Anterior cingulate cortex (tissue), 58 donors: ENCODE measurements around the gene SLC12A5.

Source experiments
- DNase-seq, 58 donors: peaks; one replicate each; lab custom pipeline; 2025; lab: John Stamatoyannopoulos, UW

Gene SLC12A5

DNA sequence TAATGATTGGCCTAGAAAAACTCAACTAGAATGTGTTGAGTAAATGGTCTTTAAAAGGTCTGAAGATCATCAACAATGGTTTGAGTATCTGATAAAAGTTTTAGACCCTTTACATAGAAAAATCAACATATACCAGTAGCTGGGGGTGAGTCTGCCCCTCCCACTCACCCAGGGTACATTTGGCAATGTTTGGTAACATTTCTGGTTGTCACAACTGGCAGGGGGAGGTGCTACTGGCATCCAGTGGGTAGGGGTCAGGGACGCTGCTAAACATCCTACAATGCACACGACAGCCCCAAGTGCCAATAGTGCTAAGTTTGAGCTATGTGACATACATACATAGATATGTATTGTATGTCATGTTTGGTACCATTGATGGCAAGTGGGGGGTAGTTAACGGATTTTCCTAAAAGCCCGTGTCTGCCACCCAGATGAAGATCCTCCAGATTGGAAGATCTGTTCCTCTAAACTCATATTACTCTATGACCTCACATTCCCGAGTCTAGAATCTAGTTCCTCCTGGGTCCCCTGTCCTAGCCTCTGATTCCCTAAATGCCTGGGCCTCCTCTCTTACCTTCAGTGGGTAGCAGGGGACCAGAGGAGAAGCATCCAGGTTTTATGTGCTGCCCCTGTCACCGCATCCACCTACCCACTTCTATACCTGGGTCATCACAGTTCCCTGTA is 22.9 kb upstream of the SLC12A5 start:
- DNase-seq: no peak

DNA sequence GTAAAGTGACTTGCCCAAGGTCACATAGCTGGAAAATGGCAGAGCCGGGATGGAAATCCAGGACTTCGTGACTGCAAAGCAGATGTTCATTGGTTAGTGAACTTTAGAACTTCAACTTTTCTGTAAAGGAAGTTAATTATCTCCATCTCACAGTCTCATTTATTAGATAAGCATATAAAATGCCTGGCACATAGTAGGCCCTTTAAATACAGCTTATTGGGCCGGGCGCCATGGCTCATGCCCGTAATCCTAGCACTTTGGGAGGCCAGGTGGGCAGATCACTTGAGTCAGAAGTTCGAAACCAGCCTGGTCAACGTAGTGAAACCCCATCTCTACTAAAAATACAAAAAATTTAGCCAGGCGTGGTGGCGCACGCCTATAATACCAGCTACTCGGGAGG is 22.1 kb upstream of the SLC12A5 start:
- DNase-seq: no peak

DNA sequence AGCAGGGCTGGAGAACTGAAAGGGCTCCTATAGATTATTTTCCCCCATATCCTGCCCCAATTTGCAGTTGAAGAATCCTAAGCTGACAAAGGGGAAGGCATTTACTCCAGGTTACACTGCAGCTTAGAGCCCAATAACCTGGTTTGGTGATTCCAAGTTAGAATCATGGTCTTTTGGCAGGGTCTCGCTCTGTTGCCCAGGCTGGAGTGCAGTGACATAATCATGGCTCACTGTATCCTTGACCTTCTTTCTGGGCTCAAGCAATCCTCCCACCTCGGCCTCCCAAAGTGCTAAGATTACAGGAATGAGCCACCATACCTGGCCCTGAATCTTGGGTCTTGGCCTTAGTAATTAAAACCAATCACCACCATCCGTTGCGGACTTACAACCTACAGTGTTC is 21.3 kb upstream of the SLC12A5 start:
- no peak for DNase-seq

DNA sequence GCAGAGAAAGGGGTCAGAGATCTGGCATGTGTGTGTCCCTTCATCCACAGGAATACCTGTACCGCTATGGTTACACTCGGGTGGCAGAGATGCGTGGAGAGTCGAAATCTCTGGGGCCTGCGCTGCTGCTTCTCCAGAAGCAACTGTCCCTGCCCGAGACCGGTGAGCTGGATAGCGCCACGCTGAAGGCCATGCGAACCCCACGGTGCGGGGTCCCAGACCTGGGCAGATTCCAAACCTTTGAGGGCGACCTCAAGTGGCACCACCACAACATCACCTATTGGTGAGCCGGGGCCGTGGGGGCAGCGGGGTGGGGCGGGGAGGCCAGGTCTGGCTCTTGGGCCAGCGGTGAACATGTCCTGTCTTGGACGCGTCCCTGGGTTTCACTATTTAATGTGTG is 19.2 kb upstream of the SLC12A5 start:
- DNase-seq: no peak

DNA sequence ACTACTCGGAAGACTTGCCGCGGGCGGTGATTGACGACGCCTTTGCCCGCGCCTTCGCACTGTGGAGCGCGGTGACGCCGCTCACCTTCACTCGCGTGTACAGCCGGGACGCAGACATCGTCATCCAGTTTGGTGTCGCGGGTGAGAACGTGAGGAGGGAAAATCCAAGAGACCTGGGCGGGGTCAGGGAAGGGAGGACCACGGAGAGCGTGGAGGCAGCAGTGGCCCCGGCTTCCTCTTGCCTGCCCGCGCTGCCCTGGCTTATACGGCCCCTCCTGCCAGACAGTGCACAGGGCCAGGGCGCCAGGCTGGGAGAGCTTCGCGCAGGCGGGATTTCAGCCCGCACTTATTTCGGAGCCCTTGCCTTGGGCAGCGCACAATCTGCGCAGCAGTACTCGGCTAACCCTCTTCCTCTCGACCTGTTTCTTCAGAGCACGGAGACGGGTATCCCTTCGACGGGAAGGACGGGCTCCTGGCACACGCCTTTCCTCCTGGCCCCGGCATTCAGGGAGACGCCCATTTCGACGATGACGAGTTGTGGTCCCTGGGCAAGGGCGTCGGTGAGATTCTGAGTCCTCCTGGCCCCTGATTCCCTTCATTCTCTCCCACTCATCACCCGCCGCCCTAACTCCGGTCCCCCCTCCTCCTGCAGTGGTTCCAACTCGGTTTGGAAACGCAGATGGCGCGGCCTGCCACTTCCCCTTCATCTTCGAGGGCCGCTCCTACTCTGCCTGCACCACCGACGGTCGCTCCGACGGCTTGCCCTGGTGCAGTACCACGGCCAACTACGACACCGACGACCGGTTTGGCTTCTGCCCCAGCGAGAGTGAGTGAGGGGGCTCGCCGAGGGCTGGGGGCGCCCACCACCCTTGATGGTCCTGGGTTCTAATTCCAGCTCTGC is 18.3 kb upstream of the SLC12A5 start:
- no peak for DNase-seq

DNA sequence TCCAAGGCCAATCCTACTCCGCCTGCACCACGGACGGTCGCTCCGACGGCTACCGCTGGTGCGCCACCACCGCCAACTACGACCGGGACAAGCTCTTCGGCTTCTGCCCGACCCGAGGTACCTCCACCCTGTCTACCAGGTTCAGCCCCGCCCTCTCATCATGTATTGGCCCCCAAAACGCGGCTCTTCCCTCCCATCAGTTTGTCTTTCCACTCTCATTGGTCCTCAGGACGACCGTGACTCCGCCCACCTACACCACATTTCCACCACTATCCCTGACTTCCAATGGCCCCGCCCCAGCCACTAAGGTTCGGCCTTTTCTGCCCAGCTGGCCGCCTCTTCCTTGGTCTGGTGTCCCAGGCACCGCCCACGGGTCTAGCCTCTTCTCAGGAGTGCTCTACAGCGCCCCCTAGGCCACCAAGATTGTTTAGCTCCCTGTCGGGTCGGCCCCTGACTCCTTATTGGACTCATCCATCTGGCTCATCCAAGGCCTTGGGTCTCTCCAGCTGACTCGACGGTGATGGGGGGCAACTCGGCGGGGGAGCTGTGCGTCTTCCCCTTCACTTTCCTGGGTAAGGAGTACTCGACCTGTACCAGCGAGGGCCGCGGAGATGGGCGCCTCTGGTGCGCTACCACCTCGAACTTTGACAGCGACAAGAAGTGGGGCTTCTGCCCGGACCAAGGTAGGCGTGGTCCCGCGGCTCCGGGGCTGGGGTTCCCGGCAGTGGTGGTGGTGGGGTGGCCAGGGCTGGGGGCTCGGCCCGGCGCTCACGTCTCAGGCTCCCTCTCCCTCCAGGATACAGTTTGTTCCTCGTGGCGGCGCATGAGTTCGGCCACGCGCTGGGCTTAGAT is 17.2 kb upstream of the SLC12A5 start:
- DNase-seq: no peak

DNA sequence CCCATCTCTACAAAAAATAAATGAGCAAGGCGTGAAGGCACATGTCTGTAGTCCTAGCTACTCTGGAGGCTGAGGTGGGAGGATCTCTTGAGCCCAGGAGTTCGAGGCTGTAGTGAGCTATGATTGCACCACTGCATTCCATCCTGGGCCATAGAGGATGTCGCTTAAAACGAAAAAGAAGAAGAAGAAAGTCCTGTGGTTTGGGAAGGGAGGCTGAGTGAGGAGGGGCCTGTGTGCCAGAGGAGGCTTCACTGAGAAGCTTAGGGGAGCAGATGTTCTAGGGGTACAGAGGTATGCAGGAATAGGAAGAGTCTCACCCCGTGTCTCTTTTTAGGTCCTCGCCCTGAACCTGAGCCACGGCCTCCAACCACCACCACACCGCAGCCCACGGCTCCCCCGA is 16.1 kb upstream of the SLC12A5 start:
- no peak for DNase-seq

DNA sequence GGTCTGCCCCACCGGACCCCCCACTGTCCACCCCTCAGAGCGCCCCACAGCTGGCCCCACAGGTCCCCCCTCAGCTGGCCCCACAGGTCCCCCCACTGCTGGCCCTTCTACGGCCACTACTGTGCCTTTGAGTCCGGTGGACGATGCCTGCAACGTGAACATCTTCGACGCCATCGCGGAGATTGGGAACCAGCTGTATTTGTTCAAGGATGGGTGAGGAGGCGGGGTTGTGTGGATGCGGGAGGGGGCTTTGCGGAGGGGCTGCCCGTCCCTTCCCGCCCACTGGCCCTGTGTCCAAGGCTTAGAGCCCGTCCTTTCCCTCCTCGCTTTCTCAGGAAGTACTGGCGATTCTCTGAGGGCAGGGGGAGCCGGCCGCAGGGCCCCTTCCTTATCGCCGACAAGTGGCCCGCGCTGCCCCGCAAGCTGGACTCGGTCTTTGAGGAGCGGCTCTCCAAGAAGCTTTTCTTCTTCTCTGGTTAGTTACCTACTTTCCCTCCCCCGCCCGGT is 15.6 kb upstream of the SLC12A5 start:
- DNase-seq: no peak

DNA sequence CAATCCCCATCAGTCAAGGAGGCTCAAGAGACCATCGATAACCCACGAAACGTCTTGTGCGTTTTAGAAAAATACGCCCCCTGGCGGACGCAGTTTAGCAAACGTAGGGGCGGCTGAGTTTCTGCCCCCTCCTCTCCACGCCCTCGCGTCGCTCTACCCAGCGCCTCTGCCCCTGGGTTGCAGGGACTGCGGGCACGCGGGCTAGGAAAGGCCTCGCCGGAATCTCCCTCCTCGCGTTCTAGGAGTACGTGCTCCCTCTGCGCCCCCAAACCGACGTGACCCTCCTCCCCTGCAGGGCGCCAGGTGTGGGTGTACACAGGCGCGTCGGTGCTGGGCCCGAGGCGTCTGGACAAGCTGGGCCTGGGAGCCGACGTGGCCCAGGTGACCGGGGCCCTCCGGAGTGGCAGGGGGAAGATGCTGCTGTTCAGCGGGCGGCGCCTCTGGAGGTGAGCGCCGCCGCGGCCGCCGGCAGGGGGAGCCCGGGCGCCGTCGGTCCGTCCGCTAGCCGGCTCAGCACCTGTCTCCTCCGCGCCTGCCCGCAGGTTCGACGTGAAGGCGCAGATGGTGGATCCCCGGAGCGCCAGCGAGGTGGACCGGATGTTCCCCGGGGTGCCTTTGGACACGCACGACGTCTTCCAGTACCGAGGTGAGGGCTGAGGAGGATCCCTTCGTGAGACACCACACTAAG is 15.0 kb upstream of the SLC12A5 start:
- peak in 6 of 58 donors; percentile 4 to 31 (median 10) for DNase-seq

DNA sequence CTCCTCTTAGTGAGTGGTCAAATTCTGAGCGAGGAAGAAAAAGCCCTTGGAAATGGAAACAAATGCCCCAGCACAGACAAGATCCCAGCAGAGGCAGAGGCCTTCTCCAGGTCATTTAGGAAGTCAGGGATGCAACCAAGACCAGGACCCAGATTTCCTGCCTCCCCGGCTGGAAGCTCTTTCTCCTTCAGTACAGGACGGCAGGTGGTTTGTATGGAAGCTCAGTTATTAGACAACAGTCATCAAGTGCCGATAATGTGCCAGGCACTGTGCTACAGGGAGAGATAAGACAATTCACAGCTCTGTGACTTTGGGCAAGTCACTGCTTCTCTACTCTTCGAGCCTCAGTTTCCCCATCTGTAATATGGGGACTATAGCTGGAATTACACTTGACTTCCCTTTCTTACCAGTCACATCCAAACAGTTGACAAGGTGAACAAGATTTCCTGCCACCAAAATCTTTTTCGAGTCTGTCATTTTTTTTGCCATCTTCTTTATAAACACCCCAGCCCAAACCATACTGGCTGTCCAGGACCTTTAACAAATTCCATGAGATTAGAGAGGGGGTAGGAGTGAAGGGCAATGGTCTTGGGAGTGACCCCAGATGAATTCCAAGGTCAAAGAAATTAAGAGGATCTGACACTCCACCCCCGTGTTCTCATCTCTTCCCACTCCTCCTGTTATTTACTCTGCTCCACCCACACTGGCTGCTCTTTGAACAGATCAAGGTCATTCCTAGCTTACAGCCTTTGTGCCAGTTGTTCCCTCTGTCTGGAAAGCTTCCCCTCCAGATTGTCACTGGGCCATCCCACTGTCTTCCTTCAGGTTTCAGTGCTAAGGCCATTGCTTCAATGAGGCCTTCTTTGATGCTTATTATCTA is 14.3 kb upstream of the SLC12A5 start:
- DNase-seq: no peak

DNA sequence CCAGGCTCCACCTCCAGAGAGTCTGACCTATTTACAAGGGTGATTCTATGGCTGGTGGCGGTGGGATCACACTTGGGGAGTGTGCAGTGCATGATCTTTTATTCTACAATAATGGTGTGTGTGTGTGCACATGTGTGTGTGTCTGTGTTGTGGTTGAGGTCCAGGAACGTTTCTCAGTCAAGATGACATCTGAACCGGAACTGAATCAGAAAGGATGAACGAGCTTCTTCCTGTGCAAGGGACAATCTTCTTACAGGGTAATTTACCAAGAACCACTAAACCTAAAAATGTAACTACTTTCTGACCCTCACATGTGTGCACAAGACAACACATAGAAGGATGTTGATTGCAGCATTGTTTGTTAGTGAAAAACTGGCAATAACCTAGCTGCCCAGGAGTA is 11.7 kb upstream of the SLC12A5 start:
- no peak for DNase-seq

DNA sequence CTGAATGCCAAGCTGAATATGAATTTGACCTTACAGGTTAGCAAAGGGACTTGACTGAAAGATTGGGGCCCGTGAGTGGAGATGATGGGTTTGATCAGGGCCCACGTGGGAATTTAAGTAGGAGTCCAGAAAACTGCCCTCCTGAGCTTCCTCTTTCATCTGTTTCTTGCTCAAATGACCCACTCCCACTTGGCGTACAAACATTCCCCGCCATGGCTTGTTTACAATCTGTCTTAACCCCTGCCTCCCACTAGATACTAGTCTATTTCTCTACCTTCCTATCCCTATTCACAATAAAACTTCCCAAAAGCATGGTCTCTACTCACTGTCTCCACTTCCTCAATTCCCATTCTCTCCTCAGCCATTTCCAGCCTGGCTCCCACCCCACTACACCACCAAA is 10.9 kb upstream of the SLC12A5 start:
- DNase-seq: no peak

DNA sequence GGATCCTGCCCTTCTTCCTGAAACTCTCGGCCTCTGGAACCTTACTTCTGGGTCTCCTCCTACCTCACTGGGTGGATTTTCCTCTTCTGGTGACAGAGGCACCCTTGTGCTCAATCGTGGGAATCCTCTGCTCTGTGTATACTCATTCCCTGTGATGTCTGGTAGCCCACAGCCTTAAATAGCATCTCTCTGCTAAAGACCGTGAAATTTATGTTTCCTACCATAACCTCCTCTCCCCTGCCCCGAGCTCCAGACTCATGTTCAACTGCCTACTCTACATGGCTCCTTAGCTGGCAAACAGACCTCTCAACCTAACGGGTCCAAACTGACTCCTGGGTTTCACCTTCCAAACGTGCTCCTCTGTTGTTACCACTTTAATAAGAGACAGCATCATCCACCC is 10.4 kb upstream of the SLC12A5 start:
- DNase-seq: no peak

DNA sequence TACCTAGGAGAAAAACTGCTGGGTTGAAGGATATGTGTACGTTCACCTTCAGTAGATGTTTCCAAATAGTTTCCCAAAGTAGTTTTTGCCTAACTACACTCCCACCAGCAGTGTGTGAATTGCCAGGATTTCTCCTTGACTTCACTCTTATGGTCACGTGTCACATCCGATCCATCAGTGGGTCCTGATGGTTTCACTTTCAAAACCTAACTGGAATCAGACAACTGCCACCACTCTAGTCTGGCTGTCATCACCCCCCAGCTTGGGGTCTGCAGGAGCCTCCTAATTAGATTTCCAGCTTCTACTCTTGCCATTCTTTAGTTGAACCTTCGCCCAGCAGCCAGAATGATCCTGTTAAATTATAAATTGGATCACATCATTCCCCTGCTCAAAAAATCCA is 8.5 kb upstream of the SLC12A5 start:
- no peak for DNase-seq

DNA sequence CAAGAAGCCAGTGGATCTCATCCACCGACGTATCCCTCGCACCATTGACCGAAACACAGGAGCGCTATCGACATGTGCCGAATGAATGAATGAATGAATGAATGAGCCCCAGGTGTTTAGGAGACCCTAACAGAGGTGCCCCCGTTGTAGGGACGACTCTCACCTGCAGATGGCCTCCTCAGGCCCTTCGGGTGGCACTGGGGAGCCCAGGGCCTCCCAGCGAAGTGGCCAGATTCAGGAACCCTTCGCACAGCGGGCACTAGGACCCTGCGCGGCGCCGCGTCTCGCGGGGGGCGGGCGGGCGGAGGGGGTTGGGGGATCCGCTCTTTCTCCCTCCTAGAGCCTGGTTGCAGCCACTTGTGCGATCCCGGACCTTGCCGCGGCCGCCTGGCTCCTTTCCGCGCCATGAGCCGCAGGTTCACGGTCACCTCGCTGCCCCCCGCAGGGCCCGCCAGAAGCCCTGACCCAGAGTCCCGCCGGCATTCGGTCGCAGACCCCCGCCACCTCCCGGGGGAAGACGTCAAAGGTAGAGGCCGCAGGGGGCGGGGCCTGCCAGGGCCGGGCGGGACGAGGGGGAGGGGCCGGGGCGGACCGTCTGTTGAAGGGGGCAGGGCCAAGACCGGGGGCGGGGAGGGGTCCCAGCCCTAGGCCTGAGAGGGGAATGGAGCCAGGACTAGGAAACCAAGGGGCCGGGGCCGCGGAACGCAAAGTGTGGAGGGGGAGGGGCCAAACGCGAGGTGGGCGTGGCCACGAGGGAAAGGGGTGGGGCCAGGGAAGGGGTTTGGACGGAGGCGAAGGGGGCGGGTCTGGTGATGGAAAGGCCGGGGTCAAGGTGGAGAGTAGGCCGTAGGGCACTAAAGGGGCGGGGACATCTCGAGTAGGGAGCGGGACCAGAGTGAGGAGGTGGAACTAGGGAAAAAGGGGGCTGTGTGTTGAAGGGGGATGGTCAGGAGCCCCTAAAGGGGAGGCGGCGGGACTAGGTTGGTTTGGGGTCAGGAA is 7.4 kb upstream of the SLC12A5 start:
- peak in 46 of 58 donors; percentile 22 to 85 (median 57) for DNase-seq

DNA sequence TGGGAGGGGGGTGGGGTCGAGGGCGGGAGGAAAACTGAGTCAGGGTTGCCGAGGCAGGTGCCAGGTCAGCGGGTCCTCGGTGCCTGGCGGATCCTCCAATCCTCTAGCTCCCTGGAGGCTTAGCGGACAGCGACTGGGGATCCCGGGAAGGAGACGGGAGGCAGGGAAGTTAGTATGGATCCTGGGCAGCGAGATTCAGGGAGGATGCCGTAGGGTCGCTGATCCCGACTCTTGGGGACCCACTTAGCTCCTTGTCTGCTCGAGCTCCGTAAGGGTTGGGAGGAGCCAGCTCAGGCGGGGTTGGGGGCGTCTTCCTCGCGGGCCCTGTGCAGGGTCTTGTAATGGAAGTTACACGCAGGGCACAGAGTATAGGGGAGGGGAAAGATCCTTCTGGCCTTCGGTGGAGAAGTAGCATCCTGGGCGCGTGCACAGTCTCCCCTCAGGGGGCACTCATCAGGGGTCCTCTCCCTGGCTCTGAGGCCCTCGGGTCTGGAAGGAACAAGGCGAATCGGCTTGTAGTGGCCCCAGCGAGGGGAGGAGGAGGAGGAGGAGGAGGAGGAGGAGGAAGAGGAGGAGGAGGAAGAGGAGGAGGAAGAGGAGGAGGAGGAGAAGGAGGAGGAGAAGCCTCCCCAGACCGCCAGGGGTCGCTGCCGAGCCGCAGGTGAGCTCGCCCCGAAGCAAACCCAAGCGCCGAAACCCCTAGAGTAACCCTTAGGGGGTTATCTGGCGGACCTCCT is 6.4 kb upstream of the SLC12A5 start:
- peak in 49 of 58 donors; percentile 6 to 79 (median 43) for DNase-seq

DNA sequence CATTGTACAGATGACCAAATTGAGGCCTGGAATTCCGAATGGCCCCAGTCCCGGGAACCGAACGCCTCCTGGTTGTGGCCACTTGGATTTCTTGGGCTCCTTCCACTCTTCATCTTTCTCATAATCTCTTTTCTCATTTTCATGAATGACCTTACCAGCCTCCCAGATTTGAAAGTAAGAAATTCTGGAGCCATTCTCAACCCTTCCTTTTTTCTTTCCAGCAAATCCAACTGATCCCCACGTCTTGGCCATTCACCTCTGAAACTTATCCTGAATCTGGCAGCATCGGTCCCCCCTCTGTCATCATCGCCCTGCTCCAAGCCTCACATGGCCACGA is 5.9 kb upstream of the SLC12A5 start:
- no peak for DNase-seq
